ENCODE data around the gene USP21. TPM values are rescaled to one million over a fixed set of nuclear protein-coding genes. Genes with fewer than 3 reads are reported as not detected.

The USP21 gene
- total and polyA plus RNA-seq, 2 experiments from 2014 or later: 6.3 to 16.5 TPM

DNA sequence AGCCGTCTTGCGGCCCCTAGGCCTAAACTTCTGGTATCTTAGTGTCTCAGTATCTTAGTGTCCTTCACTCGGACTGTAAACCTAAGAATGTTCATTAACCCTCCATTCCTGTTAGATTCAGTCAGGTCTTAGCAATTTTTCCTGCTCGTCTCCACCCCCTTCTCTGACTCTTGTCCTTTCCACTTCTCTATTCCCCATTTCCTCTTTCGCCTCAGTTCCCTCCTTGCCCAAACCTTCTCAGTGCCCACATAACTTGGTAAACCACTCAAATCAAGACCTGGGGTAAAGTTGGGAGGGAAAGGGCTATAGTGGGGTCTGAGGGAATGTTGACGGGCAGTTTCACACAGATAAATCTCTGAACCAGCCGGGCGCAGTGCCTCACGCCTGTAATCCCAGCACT, 55.1 kb downstream of the USP21 start:
- no peaks in the 10 kb centered on the region for H3K9me2 ChIP-seq (ENCODE audit: insufficient read depth)
- H3K36me3 ChIP-seq (ENCODE audit: low read depth): peaks cover 45% of the 10 kb centered on the region
- DNase-seq: no peak
- H3K27me3 ChIP-seq (replicated peaks; ENCODE audit: insufficient read depth): no peaks in the 10 kb centered on the region
- H2AFZ ChIP-seq: no peak overlapping the region
- TF ChIP-seq EZH2 (IDR thresholded peaks at IDR 0.05; ENCODE audit: insufficient read depth, poor library complexity, severe bottlenecking) (no peak), EZH2phosphoT487 (IDR thresholded peaks at IDR 0.05; ENCODE audit: insufficient read depth, low read depth) (no peak)
- no peak overlapping the region for H3K9ac ChIP-seq
- H3K27ac ChIP-seq: no peak overlapping the region
- H3K4me2 ChIP-seq (ENCODE audit: unreplicated experiment): no peak overlapping the region
- H3K79me2 ChIP-seq (ENCODE audit: insufficient read depth): peaks cover 9% of the 10 kb centered on the region
- peaks cover 48% of the 10 kb centered on the region for H3F3A ChIP-seq (ENCODE audit: insufficient read depth)
- in situ Hi-C loops (cut with MboI): no loop called here
- WGBS, 2 experiments (ENCODE audit: low coverage in 1 of 2, low lambda C conversion rate in 2 of 2, missing lambda C conversion rate in 2 of 2): 97 to 99% methylated on average over 9 of the region's 9 CpGs
- H3K4me3 ChIP-seq: no peak overlapping the region
- peaks cover 26% of the 10 kb centered on the region for H3K4me1 ChIP-seq (ENCODE audit: insufficient read depth)
- H3K9me3 ChIP-seq (ENCODE audit: low read depth): no peaks in the 10 kb centered on the region
- no peaks in the 10 kb centered on the region for H4K20me1 ChIP-seq (ENCODE audit: insufficient read depth)

DNA sequence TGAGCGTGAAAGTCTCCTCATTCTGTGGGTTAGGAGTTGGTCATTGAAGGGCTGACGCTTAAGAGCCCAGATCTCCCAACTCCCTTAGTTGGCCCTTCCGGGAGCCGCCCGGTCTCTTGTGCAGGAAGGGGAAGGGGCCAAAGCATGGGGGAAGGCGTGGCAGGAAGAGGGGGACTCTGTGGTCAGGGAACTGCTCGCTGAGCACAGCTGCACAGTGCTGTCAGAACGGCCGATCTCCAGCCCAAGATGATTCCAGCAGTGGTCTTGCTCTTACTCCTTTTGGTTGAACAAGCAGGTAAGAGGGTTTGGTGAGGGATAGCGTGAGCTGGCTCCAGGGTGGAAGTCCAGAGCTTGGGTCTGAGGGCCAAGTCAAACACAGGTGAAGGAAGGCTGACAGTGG, 55.8 kb downstream of the USP21 start, which contains the start of gene FCER1G:
TSS of gene FCER1G (plus strand) at position 220 of the 400 bp plus-strand sequence. CDS start at position 247, 27 bp downstream.
- H4K20me1 ChIP-seq (ENCODE audit: insufficient read depth): no peaks in the 10 kb centered on the region
- H3K4me1 ChIP-seq (ENCODE audit: insufficient read depth): peaks cover 26% of the 10 kb centered on the region
- DNase-seq: no peak
- H3K27ac ChIP-seq: peak within 1 kb of the TSS; percentile 99
- 82 to 87% methylated on average over 10 of the region's 10 CpGs for WGBS, 2 experiments (ENCODE audit: low coverage in 1 of 2, low lambda C conversion rate in 2 of 2, missing lambda C conversion rate in 2 of 2)
- peaks cover 48% of the 10 kb centered on the region for H3F3A ChIP-seq (ENCODE audit: insufficient read depth)
- H3K4me3 ChIP-seq: no peak within 1 kb of the TSS
- H3K27me3 ChIP-seq (replicated peaks; ENCODE audit: insufficient read depth): no peaks in the 10 kb centered on the region
- H3K36me3 ChIP-seq (ENCODE audit: low read depth): peaks cover 40% of the 10 kb centered on the region
- no peaks in the 10 kb centered on the region for H3K9me3 ChIP-seq (ENCODE audit: low read depth)
- no peak for TF ChIP-seq EZH2phosphoT487 (IDR thresholded peaks at IDR 0.05; ENCODE audit: insufficient read depth, low read depth)
- no peak for TF ChIP-seq EZH2 (IDR thresholded peaks at IDR 0.05; ENCODE audit: insufficient read depth, poor library complexity, severe bottlenecking)
- H3K9me2 ChIP-seq (ENCODE audit: insufficient read depth): no peaks in the 10 kb centered on the region
- in situ Hi-C loops (cut with MboI): no loop called here
- H2AFZ ChIP-seq: no peak within 1 kb of the TSS
- H3K4me2 ChIP-seq (ENCODE audit: unreplicated experiment): no peak within 1 kb of the TSS
- H3K79me2 ChIP-seq (ENCODE audit: insufficient read depth): peaks cover 9% of the 10 kb centered on the region
- H3K9ac ChIP-seq: no peak within 1 kb of the TSS

Small RNA genes lying within 50 kb of the gene (small RNA-seq; reads per million reads assigned to genes)
- gene RF01225 (ENCODE audit: low read depth, low replicate concordance): not detected

Other genes starting within 250 kb of the USP21 start
- gene ITLN2, start 204.7 kb upstream of the USP21 start, total RNA-seq (2014; rRNA removed; shearing (Covaris generic)): not detected in 2 replicates
- not detected in 2 replicates for gene ITLN2, start 204.7 kb upstream of the USP21 start, polyA plus RNA-seq (2016; fragmentation: Nextera tagmentation; extraction: Ambion mirVana)
- gene F11R, start 138.3 kb upstream of the USP21 start, total RNA-seq (2014; rRNA removed; shearing (Covaris generic)): 0.76 and 1.5 TPM in 2 replicates
- 0.52 and 0.53 TPM in 2 replicates for gene F11R, start 138.3 kb upstream of the USP21 start, polyA plus RNA-seq (2016; fragmentation: Nextera tagmentation; extraction: Ambion mirVana)
- gene TSTD1, start 120.5 kb upstream of the USP21 start, total RNA-seq (2014; rRNA removed; shearing (Covaris generic)): not detected in 2 replicates
- not detected in 2 replicates for gene TSTD1, start 120.5 kb upstream of the USP21 start, polyA plus RNA-seq (2016; fragmentation: Nextera tagmentation; extraction: Ambion mirVana)
- gene USF1, start 113.5 kb upstream of the USP21 start, total RNA-seq (2014; rRNA removed; shearing (Covaris generic)): 53.2 and 68.4 TPM in 2 replicates
- gene USF1, start 113.5 kb upstream of the USP21 start, polyA plus RNA-seq (2016; fragmentation: Nextera tagmentation; extraction: Ambion mirVana): 12.2 and 17.1 TPM in 2 replicates
- gene ARHGAP30, start 89.6 kb upstream of the USP21 start, total RNA-seq (2014; rRNA removed; shearing (Covaris generic)): not detected in 2 replicates
- gene ARHGAP30, start 89.6 kb upstream of the USP21 start, polyA plus RNA-seq (2016; fragmentation: Nextera tagmentation; extraction: Ambion mirVana): 0.21 and 0.29 TPM in 2 replicates
- 0.54 TPM in 1 of 2 replicates, not detected in the other for gene NECTIN4, start 69.9 kb upstream of the USP21 start, total RNA-seq (2014; rRNA removed; shearing (Covaris generic))
- 0.40 and 0.54 TPM in 2 replicates for gene NECTIN4, start 69.9 kb upstream of the USP21 start, polyA plus RNA-seq (2016; fragmentation: Nextera tagmentation; extraction: Ambion mirVana)
- 3.7 and 5.6 TPM in 2 replicates for gene KLHDC9, start 61.1 kb upstream of the USP21 start, total RNA-seq (2014; rRNA removed; shearing (Covaris generic))
- gene KLHDC9, start 61.1 kb upstream of the USP21 start, polyA plus RNA-seq (2016; fragmentation: Nextera tagmentation; extraction: Ambion mirVana): 3.2 and 3.3 TPM in 2 replicates
- gene PFDN2, start 41.5 kb upstream of the USP21 start, total RNA-seq (2014; rRNA removed; shearing (Covaris generic)): 32.4 and 35.9 TPM in 2 replicates
- gene PFDN2, start 41.5 kb upstream of the USP21 start, polyA plus RNA-seq (2016; fragmentation: Nextera tagmentation; extraction: Ambion mirVana): 121 and 125 TPM in 2 replicates
- 16.6 and 24.3 TPM in 2 replicates for gene NIT1, start 41.4 kb upstream of the USP21 start, total RNA-seq (2014; rRNA removed; shearing (Covaris generic))
- 30.4 and 30.9 TPM in 2 replicates for gene NIT1, start 41.4 kb upstream of the USP21 start, polyA plus RNA-seq (2016; fragmentation: Nextera tagmentation; extraction: Ambion mirVana)
- 30.4 and 36.7 TPM in 2 replicates for gene DEDD, start 26.8 kb upstream of the USP21 start, total RNA-seq (2014; rRNA removed; shearing (Covaris generic))
- gene DEDD, start 26.8 kb upstream of the USP21 start, polyA plus RNA-seq (2016; fragmentation: Nextera tagmentation; extraction: Ambion mirVana): 37.8 and 38.4 TPM in 2 replicates
- gene UFC1, start 5.5 kb upstream of the USP21 start, total RNA-seq (2014; rRNA removed; shearing (Covaris generic)): 42.6 and 86.2 TPM in 2 replicates
- gene UFC1, start 5.5 kb upstream of the USP21 start, polyA plus RNA-seq (2016; fragmentation: Nextera tagmentation; extraction: Ambion mirVana): 89.5 and 89.6 TPM in 2 replicates
- gene PPOX, start 6.9 kb downstream of the USP21 start, total RNA-seq (2014; rRNA removed; shearing (Covaris generic)): 18.8 and 36.2 TPM in 2 replicates
- 21.5 and 25.9 TPM in 2 replicates for gene PPOX, start 6.9 kb downstream of the USP21 start, polyA plus RNA-seq (2016; fragmentation: Nextera tagmentation; extraction: Ambion mirVana)
- 33.3 and 34.5 TPM in 2 replicates for gene B4GALT3, start 18.0 kb downstream of the USP21 start, total RNA-seq (2014; rRNA removed; shearing (Covaris generic))
- gene B4GALT3, start 18.0 kb downstream of the USP21 start, polyA plus RNA-seq (2016; fragmentation: Nextera tagmentation; extraction: Ambion mirVana): 30.6 and 31.3 TPM in 2 replicates
- gene ADAMTS4, start 39.6 kb downstream of the USP21 start, total RNA-seq (2014; rRNA removed; shearing (Covaris generic)): 5.9 and 9.8 TPM in 2 replicates
- 5.3 and 7.2 TPM in 2 replicates for gene ADAMTS4, start 39.6 kb downstream of the USP21 start, polyA plus RNA-seq (2016; fragmentation: Nextera tagmentation; extraction: Ambion mirVana)
- gene NDUFS2, start 42.9 kb downstream of the USP21 start, total RNA-seq (2014; rRNA removed; shearing (Covaris generic)): 104 and 125 TPM in 2 replicates
- gene NDUFS2, start 42.9 kb downstream of the USP21 start, polyA plus RNA-seq (2016; fragmentation: Nextera tagmentation; extraction: Ambion mirVana): 135 and 141 TPM in 2 replicates
- not detected in 2 replicates for gene FCER1G, start 55.8 kb downstream of the USP21 start, total RNA-seq (2014; rRNA removed; shearing (Covaris generic))
- gene FCER1G, start 55.8 kb downstream of the USP21 start, polyA plus RNA-seq (2016; fragmentation: Nextera tagmentation; extraction: Ambion mirVana): 0.49 TPM in 1 of 2 replicates, not detected in the other
- gene APOA2, start 64.1 kb downstream of the USP21 start, total RNA-seq (2014; rRNA removed; shearing (Covaris generic)): not detected in 2 replicates
- gene APOA2, start 64.1 kb downstream of the USP21 start, polyA plus RNA-seq (2016; fragmentation: Nextera tagmentation; extraction: Ambion mirVana): not detected in 2 replicates
- 6.5 and 19.1 TPM in 2 replicates for gene TOMM40L, start 66.6 kb downstream of the USP21 start, total RNA-seq (2014; rRNA removed; shearing (Covaris generic))
- 5.7 and 5.8 TPM in 2 replicates for gene TOMM40L, start 66.6 kb downstream of the USP21 start, polyA plus RNA-seq (2016; fragmentation: Nextera tagmentation; extraction: Ambion mirVana)
- gene NR1I3, start 78.7 kb downstream of the USP21 start, total RNA-seq (2014; rRNA removed; shearing (Covaris generic)): not detected in 2 replicates
- 0.70 TPM in 1 of 2 replicates, not detected in the other for gene NR1I3, start 78.7 kb downstream of the USP21 start, polyA plus RNA-seq (2016; fragmentation: Nextera tagmentation; extraction: Ambion mirVana)
- gene PCP4L1, start 99.2 kb downstream of the USP21 start, total RNA-seq (2014; rRNA removed; shearing (Covaris generic)): not detected in 2 replicates
- not detected in 2 replicates for gene PCP4L1, start 99.2 kb downstream of the USP21 start, polyA plus RNA-seq (2016; fragmentation: Nextera tagmentation; extraction: Ambion mirVana)
- gene MPZ, start 150.5 kb downstream of the USP21 start, total RNA-seq (2014; rRNA removed; shearing (Covaris generic)): 0.11 TPM in 1 of 2 replicates, not detected in the other
- not detected in 2 replicates for gene MPZ, start 150.5 kb downstream of the USP21 start, polyA plus RNA-seq (2016; fragmentation: Nextera tagmentation; extraction: Ambion mirVana)
- gene SDHC, start 154.9 kb downstream of the USP21 start, total RNA-seq (2014; rRNA removed; shearing (Covaris generic)): 17.4 and 39.2 TPM in 2 replicates
- 175 and 211 TPM in 2 replicates for gene SDHC, start 154.9 kb downstream of the USP21 start, polyA plus RNA-seq (2016; fragmentation: Nextera tagmentation; extraction: Ambion mirVana)
- gene CFAP126, start 208.4 kb downstream of the USP21 start, total RNA-seq (2014; rRNA removed; shearing (Covaris generic)): not detected in 2 replicates
- gene CFAP126, start 208.4 kb downstream of the USP21 start, polyA plus RNA-seq (2016; fragmentation: Nextera tagmentation; extraction: Ambion mirVana): not detected in 2 replicates